WTC11 (cell line): Measurements from ENCODE around the gene HLA-F. TPM values are rescaled to one million over a fixed set of nuclear protein-coding genes. Genes with fewer than 3 reads are reported as not detected.

Experiments used
- ATAC-seq: fragments of 200-7000 bp; cut with Tn5 transposase; 2 replicates; pipeline ENCODE4 v1.10.0; 2021; ENCODE audit warnings: mild to moderate bottlenecking, moderate library complexity
- CTCF ChIA-PET: fragments of 300-600 bp; sonication (Branson Sonifier 250); formaldehyde crosslinking; loops from one replicate; lab custom pipeline; 2021; ENCODE audit warnings: antibody characterized with exemption; lab: Charles Lee
- POLR2A ChIA-PET: fragments of 350-600 bp; sonication (Branson Sonifier 250); formaldehyde crosslinking; loops from one replicate; lab custom pipeline; 2021; ENCODE audit warnings: antibody characterized with exemption; lab: Charles Lee
- DNase-seq: peaks from one replicate; pipeline ENCODE4 v3.0.0; 2021; ENCODE audit warnings: low spot score
- H3K27ac Mint-ChIP-seq: 2 replicates; pipeline ENCODE4 v1.8.0; 2021; ENCODE audit warnings: mixed read lengths
- H3K27me3 Mint-ChIP-seq: 2 replicates; pipeline ENCODE4 v1.8.0; 2021; ENCODE audit warnings: low read depth, mild to moderate bottlenecking, moderate library complexity, mixed read lengths
- H3K36me3 Mint-ChIP-seq: 2 replicates; pipeline ENCODE4 v1.8.0; 2021; ENCODE audit warnings: mixed read lengths
- H3K4me1 Mint-ChIP-seq: 2 replicates; pipeline ENCODE4 v1.8.0; 2022; ENCODE audit warnings: mixed read lengths
- H3K4me3 Mint-ChIP-seq: 2 replicates; pipeline ENCODE4 v1.8.0; 2021; ENCODE audit warnings: mild to moderate bottlenecking, moderate library complexity, mixed read lengths
- H3K9me3 Mint-ChIP-seq: 2 replicates; pipeline ENCODE4 v1.8.0; 2021; ENCODE audit warnings: mixed read lengths
- ATF2 ChIP-seq: sonication (generic); formaldehyde crosslinking; IDR thresholded peaks from 2 replicates; pipeline ENCODE4 v1.8.1; 2022; ENCODE audit warnings: low read depth, missing genetic modification reagents, borderline replicate concordance
- CBFB ChIP-seq: sonication (generic); formaldehyde crosslinking; IDR thresholded peaks from 2 replicates; pipeline ENCODE4 v1.8.1; 2022; ENCODE audit warnings: mild to moderate bottlenecking, low read depth, missing genetic modification reagents
- ELF4 ChIP-seq: sonication (generic); formaldehyde crosslinking; IDR thresholded peaks from 2 replicates; pipeline ENCODE4 v1.8.1; 2022; ENCODE audit warnings: low read depth, mild to moderate bottlenecking, moderate library complexity, missing genetic modification reagents
- ESRRA ChIP-seq: sonication (generic); formaldehyde crosslinking; IDR thresholded peaks from 2 replicates; pipeline ENCODE4 v1.8.1; 2022; ENCODE audit warnings: mild to moderate bottlenecking, missing genetic modification reagents, borderline replicate concordance
- FOXK1 ChIP-seq: sonication (generic); formaldehyde crosslinking; IDR thresholded peaks from 2 replicates; pipeline ENCODE4 v1.8.0; 2022; ENCODE audit warnings: mild to moderate bottlenecking, moderate library complexity, missing genetic modification reagents
- FOXP1 ChIP-seq: sonication (generic); formaldehyde crosslinking; IDR thresholded peaks from 2 replicates; pipeline ENCODE4 v1.8.0; 2022; ENCODE audit warnings: missing genetic modification reagents, mild to moderate bottlenecking, moderate library complexity, borderline replicate concordance
- FOXP4 ChIP-seq: sonication (generic); formaldehyde crosslinking; IDR thresholded peaks from 2 replicates; pipeline ENCODE4 v1.8.0; 2022; ENCODE audit warnings: mild to moderate bottlenecking, missing genetic modification reagents
- HMGXB4 ChIP-seq: sonication (generic); formaldehyde crosslinking; IDR thresholded peaks from 2 replicates; pipeline ENCODE4 v1.8.1; 2023; ENCODE audit warnings: mild to moderate bottlenecking, moderate library complexity, missing genetic modification reagents
- IRF1 ChIP-seq: sonication (generic); formaldehyde crosslinking; IDR thresholded peaks from 2 replicates; pipeline ENCODE4 v1.8.0; 2023; ENCODE audit warnings: missing genetic modification reagents
- JAZF1 ChIP-seq: fragments of 250-450 bp; sonication (Bioruptor Pico); IDR thresholded peaks from 2 replicates; pipeline ENCODE4 v1.9.0; 2021; ENCODE audit warnings: moderate library complexity, mild to moderate bottlenecking, inconsistent platforms
- NFATC4 ChIP-seq: fragments of 250-450 bp; sonication (Bioruptor Pico); IDR thresholded peaks from 2 replicates; pipeline ENCODE4 v1.9.0; 2021; ENCODE audit warnings: mild to moderate bottlenecking
- NFYB ChIP-seq: sonication (generic); formaldehyde crosslinking; conservative IDR thresholded peaks from 2 replicates; pipeline ENCODE4 v1.8.0; 2022; ENCODE audit warnings: low read depth, missing genetic modification reagents
- NR3C1 ChIP-seq: sonication (generic); formaldehyde crosslinking; conservative IDR thresholded peaks from 2 replicates; pipeline ENCODE4 v1.8.1; 2023; ENCODE audit warnings: low read depth, mild to moderate bottlenecking, missing genetic modification reagents
- RELA ChIP-seq: sonication (generic); formaldehyde crosslinking; IDR thresholded peaks from 2 replicates; pipeline ENCODE4 v1.8.1; 2022; ENCODE audit warnings: missing genetic modification reagents, mild to moderate bottlenecking, borderline replicate concordance
- SMAD3 ChIP-seq: sonication (generic); formaldehyde crosslinking; IDR thresholded peaks from 2 replicates; pipeline ENCODE4 v1.8.0; 2022; ENCODE audit warnings: missing genetic modification reagents, mild to moderate bottlenecking, borderline replicate concordance
- SOX15 ChIP-seq: fragments of 250-450 bp; sonication (Bioruptor Pico); IDR thresholded peaks from 2 replicates; pipeline ENCODE4 v1.9.0; 2021; ENCODE audit warnings: mild to moderate bottlenecking
- SP1 ChIP-seq: sonication (generic); formaldehyde crosslinking; conservative IDR thresholded peaks from 2 replicates; pipeline ENCODE4 v1.8.1; 2022; ENCODE audit warnings: missing genetic modification reagents
- STAT6 ChIP-seq: sonication (generic); formaldehyde crosslinking; conservative IDR thresholded peaks from 2 replicates; pipeline ENCODE4 v1.8.1; 2023; ENCODE audit warnings: mild to moderate bottlenecking, low read depth, missing genetic modification reagents, moderate library complexity
- TCF7 ChIP-seq: sonication (generic); formaldehyde crosslinking; IDR thresholded peaks from 2 replicates; pipeline ENCODE4 v1.8.0; 2022; ENCODE audit warnings: mild to moderate bottlenecking, low read depth, missing genetic modification reagents, moderate library complexity
- TEAD4 ChIP-seq: sonication (generic); formaldehyde crosslinking; IDR thresholded peaks from 2 replicates; pipeline ENCODE4 v1.8.0; 2022; ENCODE audit warnings: mild to moderate bottlenecking, missing genetic modification reagents
- TP53 ChIP-seq: sonication (generic); formaldehyde crosslinking; IDR thresholded peaks from 2 replicates; pipeline ENCODE4 v1.8.1; 2023; ENCODE audit warnings: mild to moderate bottlenecking, missing genetic modification reagents
- ZBTB21 ChIP-seq: sonication (generic); formaldehyde crosslinking; IDR thresholded peaks from 2 replicates; pipeline ENCODE4 v1.8.1; 2023; ENCODE audit warnings: mild to moderate bottlenecking, missing genetic modification reagents, borderline replicate concordance
- ZMAT4 ChIP-seq: fragments of 250-450 bp; sonication (Bioruptor Pico); IDR thresholded peaks from 2 replicates; pipeline ENCODE4 v1.9.0; 2021; ENCODE audit warnings: mild to moderate bottlenecking
- ZNF232 ChIP-seq: sonication (generic); formaldehyde crosslinking; IDR thresholded peaks from 2 replicates; pipeline ENCODE4 v1.8.0; 2022; ENCODE audit warnings: mild to moderate bottlenecking, missing genetic modification reagents
- ZNF416 ChIP-seq: fragments of 250-450 bp; sonication (Bioruptor Pico); IDR thresholded peaks from 2 replicates; pipeline ENCODE4 v1.9.0; 2021; ENCODE audit warnings: mild to moderate bottlenecking, inconsistent platforms
- total RNA-seq: library from RNA; stranded (reverse); gene quantifications from 3 replicates; pipeline ENCODE4 v1.2.3, GENCODE V29; 2021

Gene HLA-F
- total RNA-seq, 1 experiment from 2014 or later, result 7.5 TPM

- no peak overlapping the region for H3K4me3 Mint-ChIP-seq
- no peaks in the 10 kb centered on the region; the same call in 1 of the 2 replicates for H3K36me3 Mint-ChIP-seq
- ChIA-PET POLR2A (no interaction called here), CTCF (interaction anchor here (1.0 kb wide), 1 partner anchor 12 kb away, joined by 4 read pairs; no protein-coding TSS in a partner anchor)
- 0 out of 2 replicates have a peak, but pooled peaks cover 3% of the 10 kb centered on the region for H3K4me1 Mint-ChIP-seq
- peaks cover 53% of the 10 kb centered on the region for H3K27me3 Mint-ChIP-seq
- ATAC-seq, result peak; percentile 67
- no peak for TF ChIP-seq CBFB (CRISPR knock-in tag)
- no peak for TF ChIP-seq SMAD3 (CRISPR knock-in tag)
- TF ChIP-seq ZBTB21, result no peak
- TF ChIP-seq ESRRA (CRISPR knock-in tag), result no peak
- no peak for TF ChIP-seq ZMAT4 (CRISPR knock-in tag)
- no peak for TF ChIP-seq JAZF1 (CRISPR knock-in tag)
- no peak for TF ChIP-seq SOX15 (CRISPR knock-in tag)
- TF ChIP-seq ZNF416 (CRISPR knock-in tag), result no peak
- TF ChIP-seq TCF7 (CRISPR knock-in tag), result no peak
- TF ChIP-seq NFATC4 (CRISPR knock-in tag), result no peak
- no peak for TF ChIP-seq STAT6 (CRISPR knock-in tag)
- TF ChIP-seq ELF4 (CRISPR knock-in tag), result no peak
- no peak for TF ChIP-seq FOXK1 (CRISPR knock-in tag)
- TF ChIP-seq RELA, result no peak
- TF ChIP-seq ATF2 (CRISPR knock-in tag), result no peak
- TF ChIP-seq NFYB, result no peak
- H3K27ac Mint-ChIP-seq, result no peak overlapping the region
- H3K9me3 Mint-ChIP-seq, result no peaks in the 10 kb centered on the region
- DNase-seq, result peak; percentile 60
Measured at GRCh38 chr6:29720863-29721262, 2.4 kb upstream of the HLA-F start.

- Mint-ChIP-seq H3K4me1 (0 out of 2 replicates have a peak, but pooled peaks cover 3% of the 10 kb centered on the region), H3K27ac (no peak overlapping the region), H3K36me3 (no peaks in the 10 kb centered on the region; the same call in 1 of the 2 replicates), H3K9me3 (no peaks in the 10 kb centered on the region), H3K27me3 (peaks cover 78% of the 10 kb centered on the region), H3K4me3 (peak overlapping the region; percentile 76)
- DNase-seq, result peak; percentile 68
- peak; percentile 63 for ATAC-seq
- ChIA-PET POLR2A (interaction anchor here (0.6 kb wide), 1 partner anchor 268 kb away, joined by 7 read pairs; no protein-coding TSS in a partner anchor), CTCF (interaction anchor here (0.6 to 1.0 kb wide), 4 partner anchors 14 to 74 kb away, joined by 3 to 5 read pairs (median 4); no protein-coding TSS in a partner anchor)
- TF ChIP-seq TP53 (0 out of 2 replicates have a peak, but pooled peaks have one; percentile 4), FOXP1 (0 out of 2 replicates have a peak, but pooled peaks have one; percentile 25), HMGXB4 (CRISPR knock-in tag) (0 out of 2 replicates have a peak, but pooled peaks have one; percentile 60), IRF1 (no peak), TCF7 (CRISPR knock-in tag) (no peak), FOXP4 (CRISPR knock-in tag) (0 out of 2 replicates have a peak, but pooled peaks have one; percentile 61), SP1 (0 out of 2 replicates have a peak, but pooled peaks have one; percentile 17), NR3C1 (CRISPR knock-in tag) (0 out of 2 replicates have a peak, but pooled peaks have one; percentile 20), ZNF232 (CRISPR knock-in tag) (0 out of 2 replicates have a peak, but pooled peaks have one; percentile 25), TEAD4 (CRISPR knock-in tag) (no peak), NFYB (no peak)
Measured at GRCh38 chr6:29723666-29724588, 693 bp downstream of the HLA-F start.
